IMR-90 (cell line): ENCODE data around the gene AK1. TPM values are rescaled to one million over a fixed set of nuclear protein-coding genes. Genes with fewer than 3 reads are reported as not detected.

ENCODE experiments used
- ATAC-seq: fragments of 200-7000 bp; cut with Tn5 transposase; 2 replicates; pipeline ENCODE4 v1.9.1; 2020; ENCODE audit warnings: low read depth, mild to moderate bottlenecking, moderate library complexity
- BruUV-seq: library from RNA; stranded (reverse); fragments of 400-500 nt; replicated peaks from 2 replicates; lab custom pipeline; 2021; lab: Mats Ljungman, UMichigan
- CTCF ChIA-PET: fragments of 300-600 bp; formaldehyde crosslinking; extraction: SDS; loops from one replicate; lab custom pipeline; 2021; ENCODE audit warnings: antibody characterized with exemption; lab: Yijun Ruan, JAX
- POLR2A ChIA-PET: fragments of 300-600 bp; sonication (Branson Sonifier 250); formaldehyde crosslinking; loops from one replicate; lab custom pipeline; 2022; ENCODE audit warnings: antibody characterized with exemption; ENCODE audit not compliant: unreplicated experiment; lab: Charles Lee
- DNase-seq: peaks from one replicate; pipeline ENCODE4 v3.0.0; 2013
- H2AFZ ChIP-seq: replicated peaks from 2 replicates; pipeline ENCODE3; 2013; ENCODE audit warnings: low read length, mild to moderate bottlenecking; ENCODE audit not compliant: poor library complexity
- H2AK5ac ChIP-seq: 2 replicates; pipeline ENCODE4 v1.6.1; 2013; ENCODE audit warnings: low read depth, low read length, inconsistent platforms
- H2AK9ac ChIP-seq: replicated peaks from 2 replicates; pipeline ENCODE3; 2013; ENCODE audit warnings: mild to moderate bottlenecking, low read depth, low read length, moderate library complexity; ENCODE audit not compliant: poor library complexity
- H2BK120ac ChIP-seq: 2 replicates; pipeline ENCODE4 v1.6.1; 2013; ENCODE audit warnings: low read depth, low read length, inconsistent platforms
- H2BK15ac ChIP-seq: 3 replicates; pipeline ENCODE4 v1.6.1; 2013; ENCODE audit warnings: low read depth, low read length, inconsistent platforms
- H2BK20ac ChIP-seq: 2 replicates; pipeline ENCODE4 v1.6.1; 2013; ENCODE audit warnings: low read depth, mild to moderate bottlenecking, inconsistent platforms, low read length, moderate library complexity
- H2BK5ac ChIP-seq: 2 replicates; pipeline ENCODE4 v1.6.1; 2013; ENCODE audit warnings: mild to moderate bottlenecking, low read depth, low read length, inconsistent platforms; ENCODE audit not compliant: poor library complexity, severe bottlenecking
- H3K14ac ChIP-seq: replicated peaks from 2 replicates; pipeline ENCODE4 v1.6.1; 2013; ENCODE audit warnings: low read depth, low read length, inconsistent platforms
- H3K18ac ChIP-seq: 2 replicates; pipeline ENCODE4 v1.6.1; 2013; ENCODE audit warnings: low read depth, low read length, control low read depth
- H3K23ac ChIP-seq: 2 replicates; pipeline ENCODE4 v1.6.1; 2013; ENCODE audit warnings: low read depth, low read length, inconsistent platforms
- H3K27ac ChIP-seq: 2 replicates; pipeline ENCODE4 v1.5.1; 2013; ENCODE audit warnings: mild to moderate bottlenecking, control low read depth, low read length; ENCODE audit not compliant: insufficient read depth
- H3K27me3 ChIP-seq: 2 replicates; pipeline ENCODE4 v1.6.1; 2013; ENCODE audit warnings: low read length; ENCODE audit not compliant: control insufficient read depth, insufficient read depth
- H3K36me3 ChIP-seq: 2 replicates; pipeline ENCODE4 v1.6.1; 2013; ENCODE audit warnings: low read length, mixed read lengths; ENCODE audit not compliant: control insufficient read depth, insufficient read depth
- H3K4ac ChIP-seq: 2 replicates; pipeline ENCODE4 v1.6.1; 2013; ENCODE audit warnings: low read depth, low read length, inconsistent platforms
- H3K4me1 ChIP-seq: 2 replicates; pipeline ENCODE4 v1.6.1; 2013; ENCODE audit warnings: low read length, mixed read lengths; ENCODE audit not compliant: control insufficient read depth, insufficient read depth
- H3K4me2 ChIP-seq: 2 replicates; pipeline ENCODE4 v1.6.1; 2013; ENCODE audit warnings: low read depth, mild to moderate bottlenecking, control low read depth, low read length, moderate library complexity
- H3K4me3 ChIP-seq: 2 replicates; pipeline ENCODE4 v1.5.1; 2013; ENCODE audit warnings: low read depth, mild to moderate bottlenecking, control low read depth, low read length, moderate library complexity; ENCODE audit not compliant: insufficient read depth
- H3K56ac ChIP-seq: 2 replicates; pipeline ENCODE4 v1.6.1; 2013; ENCODE audit warnings: low read length, inconsistent platforms; ENCODE audit not compliant: insufficient read depth; ENCODE audit errors: extremely low read depth
- H3K79me1 ChIP-seq, 2 experiments: 2 replicates each; pipeline ENCODE4 v1.6.1; 2013; ENCODE audit warnings: low read length in 2 of 2, inconsistent platforms in 1 of 2, low read depth in 1 of 2
- H3K9ac ChIP-seq: 2 replicates; pipeline ENCODE4 v1.6.1; 2013; ENCODE audit warnings: low read depth, low read length, control low read depth
- H3K9me1 ChIP-seq: 2 replicates; pipeline ENCODE4 v1.6.1; 2013; ENCODE audit warnings: low read length, inconsistent platforms; ENCODE audit not compliant: insufficient read depth
- H3K9me3 ChIP-seq: 2 replicates; pipeline ENCODE4 v1.6.1; 2013; ENCODE audit warnings: low read length; ENCODE audit not compliant: control insufficient read depth, insufficient read depth
- H4K20me1 ChIP-seq: 2 replicates; pipeline ENCODE4 v1.6.1; 2013; ENCODE audit warnings: low read length, inconsistent platforms; ENCODE audit not compliant: insufficient read depth
- H4K5ac ChIP-seq: 2 replicates; pipeline ENCODE4 v1.6.1; 2013; ENCODE audit warnings: mild to moderate bottlenecking, low read depth, low read length, control low read depth
- H4K8ac ChIP-seq, 2 experiments: 2 replicates each; pipeline ENCODE4 v1.6.1; 2013; ENCODE audit warnings: low read depth in 2 of 2, low read length in 2 of 2, control low read depth in 1 of 2, inconsistent platforms in 1 of 2
- H4K91ac ChIP-seq: 2 replicates; pipeline ENCODE4 v1.6.1; 2013; ENCODE audit warnings: low read depth, low read length, inconsistent platforms; ENCODE audit not compliant: insufficient read depth
- BHLHE40 ChIP-seq: fragments of 150-350 bp; IDR thresholded peaks from 2 replicates; pipeline ENCODE4 v1.6.1; 2016; ENCODE audit warnings: mild to moderate bottlenecking, low read depth, low read length
- FOS ChIP-seq: fragments of 150-350 bp; IDR thresholded peaks from 2 replicates; pipeline ENCODE4 v1.6.1; 2016; ENCODE audit warnings: low read depth, low read length
- MAFK ChIP-seq: IDR thresholded peaks from 2 replicates; pipeline ENCODE4 v1.6.1; 2012; ENCODE audit warnings: low read depth, low read length, improper control_type of control experiment
- MXI1 ChIP-seq: IDR thresholded peaks from 2 replicates; pipeline ENCODE4 v1.6.1; 2012; ENCODE audit warnings: low read depth, mild to moderate bottlenecking, low read length, moderate library complexity, borderline replicate concordance
- NFE2L2 ChIP-seq: fragments of 150-350 bp; IDR thresholded peaks from 2 replicates; pipeline ENCODE4 v1.6.1; 2016; ENCODE audit warnings: low read depth, mild to moderate bottlenecking, low read length
- RAD21 ChIP-seq: IDR thresholded peaks from 2 replicates; pipeline ENCODE4 v1.6.1; 2012; ENCODE audit warnings: low read length, improper control_type of control experiment
- RCOR1 ChIP-seq: IDR thresholded peaks from 2 replicates; pipeline ENCODE4 v1.6.1; 2012; ENCODE audit warnings: mild to moderate bottlenecking, low read length, improper control_type of control experiment; ENCODE audit not compliant: insufficient replicate concordance
- RFX5 ChIP-seq: IDR thresholded peaks from 2 replicates; pipeline ENCODE4 v1.8.0; 2012; ENCODE audit warnings: low read depth, mild to moderate bottlenecking, low read length, moderate library complexity
- SMC3 ChIP-seq: fragments of 150-350 bp; IDR thresholded peaks from 2 replicates; pipeline ENCODE4 v1.6.1; 2016; ENCODE audit warnings: low read depth, mild to moderate bottlenecking, antibody characterized with exemption, low read length, moderate library complexity
- USF2 ChIP-seq: fragments of 150-350 bp; IDR thresholded peaks from 2 replicates; pipeline ENCODE4 v1.6.1; 2017; ENCODE audit warnings: mild to moderate bottlenecking, antibody characterized with exemption, low read length, low read depth
- WGBS, 2 experiments: methylation state at CpG; one replicate each; pipeline versions ENCODE4 v1.1.5 to v1.1.7; 2013; ENCODE audit warnings: missing lambda C conversion rate in 2 of 2; ENCODE audit not compliant: insufficient read length in 1 of 2; ENCODE audit errors: extremely low coverage in 2 of 2; 5-methylcytosine and 5-hydroxymethylcytosine counted together
- dilution Hi-C: fragments of 300-500 bp; cut with HindIII; formaldehyde crosslinking; loops from one replicate; pipeline ENCODE4 v1.14.3; 2018; ENCODE audit warnings: low sequenced_read_pairs; ENCODE audit not compliant: unreplicated experiment
- in situ Hi-C: fragments of 300-500 bp; cut with MboI; formaldehyde crosslinking; loops from 3 replicates; pipeline ENCODE4 v1.14.3; 2019; ENCODE audit warnings: low sequenced_read_pairs, inconsistent platforms, mixed read lengths
- intact Hi-C: fragments of 100-400 bp; cut with micrococcal nuclease; formaldehyde crosslinking; loops from 2 replicates; pipeline ENCODE4 v1.10.0; 2022
- polyA plus RNA-seq, 3 experiments: library from polyadenylated mRNA; depleted of rRNA; stranded (reverse); fragments of >200 nt; gene quantifications; 2 replicates each; pipeline ENCODE4 v1.2.3, GENCODE V29; 2012; ENCODE audit warnings: low replicate concordance in 1 of 3
- total RNA-seq: library from RNA; depleted of rRNA; stranded (reverse); fragments of >200 nt; gene quantifications from 2 replicates; pipeline ENCODE4 v1.2.3, GENCODE V29; 2012
- TF ChIP-seq, protein P1 (sequence below): conservative IDR thresholded peaks from 2 replicates; pipeline ENCODE4 v1.5.1; 2012; ENCODE audit warnings: mild to moderate bottlenecking, low read depth, low read length, improper control_type of control experiment

The AK1 gene
- total and polyA plus RNA-seq, 2 of the 4 experiments (the other 2 are of a cell fraction) = 44.8 to 119 TPM

DNA sequence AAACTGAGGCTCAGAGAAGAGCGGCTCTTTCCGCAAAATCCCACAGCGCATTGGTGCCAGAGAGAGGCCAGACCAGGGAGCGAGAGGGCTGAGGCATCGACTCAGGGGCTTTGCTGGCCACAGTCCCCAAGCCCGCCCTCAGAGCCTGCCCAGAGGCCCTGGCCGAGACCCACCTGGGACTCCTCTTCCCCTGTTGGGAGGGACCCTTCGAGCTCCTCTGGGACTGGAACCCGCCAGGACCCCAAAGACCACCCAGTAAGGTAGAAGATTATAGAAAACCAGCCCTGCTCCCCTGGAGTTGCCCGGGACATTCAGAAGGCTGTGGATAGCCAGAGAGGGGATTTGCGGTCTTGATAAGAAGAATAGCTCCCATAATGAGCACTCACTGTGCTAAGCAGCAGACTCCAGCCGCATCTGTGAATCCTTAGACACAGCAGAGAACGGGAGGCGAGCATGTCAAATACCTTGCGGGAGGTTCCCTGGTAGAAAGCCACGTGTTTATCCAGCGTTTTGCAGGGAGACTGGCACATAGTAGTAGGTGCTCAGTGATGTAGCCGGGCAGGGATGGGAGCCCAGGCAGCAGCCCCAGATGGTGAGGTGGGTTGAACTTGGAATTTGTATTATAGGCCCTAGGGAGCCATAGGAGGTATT, 651 bp upstream of the AK1 start (continued):
- TF ChIP-seq RFX5 = no peak

- peak overlapping the region; percentile 18; the same call in 1 of the 2 replicates for H3K56ac ChIP-seq
- peak overlapping the region; percentile 64 for H2BK5ac ChIP-seq
- peak overlapping the region; percentile 44 for H4K5ac ChIP-seq
- H3K9ac ChIP-seq = peak overlapping the region; percentile 87
- peak overlapping the region; percentile 96 for H2AFZ ChIP-seq
- peak overlapping the region; percentile 93 for H3K23ac ChIP-seq
- H4K20me1 ChIP-seq = 0 out of 2 replicates have a peak, but pooled peaks cover 3% of the 10 kb centered on the region
- DNase-seq (no peak), ATAC-seq (peak; percentile 24)
- 28% methylated on average over 7 of the region's 26 CpGs; no CpG with 5 or more reads in 1 of the 2 experiments for WGBS, 2 experiments
- peak overlapping the region; percentile 78; the same call in 1 of the 2 replicates for H3K18ac ChIP-seq
- peak overlapping the region; percentile 61 for H4K91ac ChIP-seq
- peak overlapping the region; percentile 86 for H3K27ac ChIP-seq
- H3K36me3 ChIP-seq = peaks cover 6% of the 10 kb centered on the region
- peak overlapping the region; percentile 52 for H2BK120ac ChIP-seq
- H3K4me2 ChIP-seq = peak overlapping the region; percentile 95
- H3K9me1 ChIP-seq = no peaks in the 10 kb centered on the region
- H3K4ac ChIP-seq = peak overlapping the region; percentile 89
- H2BK20ac ChIP-seq = no peak overlapping the region
- peak overlapping the region; percentile 96 to 97 for H4K8ac ChIP-seq
- peak overlapping the region; percentile 99 for H2AK9ac ChIP-seq
- POLR2A ChIA-PET = no interaction called here
- CTCF ChIA-PET = interaction anchor here (1.4 kb wide), 1 partner anchor 34 kb away, joined by 3 read pairs; no protein-coding TSS in a partner anchor
- no TSS peak for BruUV-seq
- peaks cover 24% of the 10 kb centered on the region for H3K4me1 ChIP-seq
- dilution Hi-C loops (no loop called here), in situ Hi-C loops (no loop called here), intact Hi-C loops (no loop called here)
- peak overlapping the region; percentile 97 for H2AK5ac ChIP-seq
- peak overlapping the region; percentile 62 for H3K4me3 ChIP-seq
- H3K14ac ChIP-seq = peak overlapping the region; percentile 97
- no peaks in the 10 kb centered on the region for H3K9me3 ChIP-seq
- no peaks in the 10 kb centered on the region for H3K27me3 ChIP-seq
- no peak overlapping the region; the same call in 2 of the 3 replicates for H2BK15ac ChIP-seq
- H3K79me1 ChIP-seq = peaks cover 20 to 34% of the 10 kb centered on the region in 2 experiments; a peak in 3 of 4 replicates
- TF ChIP-seq RFX5 = no peak
- no peak for TF ChIP-seq BHLHE40
- TF ChIP-seq RAD21 = no peak
- no peak for TF ChIP-seq RCOR1
- TF ChIP-seq MXI1 = no peak
- TF ChIP-seq FOS = no peak
- TF ChIP-seq USF2 = no peak
- no peak for TF ChIP-seq SMC3
- TF ChIP-seq, protein P1, sequence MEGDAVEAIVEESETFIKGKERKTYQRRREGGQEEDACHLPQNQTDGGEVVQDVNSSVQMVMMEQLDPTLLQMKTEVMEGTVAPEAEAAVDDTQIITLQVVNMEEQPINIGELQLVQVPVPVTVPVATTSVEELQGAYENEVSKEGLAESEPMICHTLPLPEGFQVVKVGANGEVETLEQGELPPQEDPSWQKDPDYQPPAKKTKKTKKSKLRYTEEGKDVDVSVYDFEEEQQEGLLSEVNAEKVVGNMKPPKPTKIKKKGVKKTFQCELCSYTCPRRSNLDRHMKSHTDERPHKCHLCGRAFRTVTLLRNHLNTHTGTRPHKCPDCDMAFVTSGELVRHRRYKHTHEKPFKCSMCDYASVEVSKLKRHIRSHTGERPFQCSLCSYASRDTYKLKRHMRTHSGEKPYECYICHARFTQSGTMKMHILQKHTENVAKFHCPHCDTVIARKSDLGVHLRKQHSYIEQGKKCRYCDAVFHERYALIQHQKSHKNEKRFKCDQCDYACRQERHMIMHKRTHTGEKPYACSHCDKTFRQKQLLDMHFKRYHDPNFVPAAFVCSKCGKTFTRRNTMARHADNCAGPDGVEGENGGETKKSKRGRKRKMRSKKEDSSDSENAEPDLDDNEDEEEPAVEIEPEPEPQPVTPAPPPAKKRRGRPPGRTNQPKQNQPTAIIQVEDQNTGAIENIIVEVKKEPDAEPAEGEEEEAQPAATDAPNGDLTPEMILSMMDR = no peak
- no peak for TF ChIP-seq NFE2L2
- no peak for TF ChIP-seq MAFK
Measured at GRCh38 chr9:127876764-127877562, 512 bp downstream of the AK1 start.
